Nephron (organoid): Measurements from ENCODE around the gene UBE2E1.
"Not testable (repeated sequence)": the region's sequence is repeated elsewhere in the genome, so short reads cannot be mapped to it uniquely, and the experiment has no call there.

Experiments used
- H3K27ac Mint-ChIP-seq, 3 experiments: 2 replicates each; pipeline ENCODE4 v1.8.0; 2020; ENCODE audit warnings: mixed read lengths in 3 of 3, mild to moderate bottlenecking in 2 of 3, moderate library complexity in 1 of 3
- H3K27me3 Mint-ChIP-seq: 2 replicates; pipeline ENCODE4 v1.8.0; 2021; ENCODE audit warnings: low read depth, mild to moderate bottlenecking, moderate library complexity, mixed read lengths
- H3K36me3 Mint-ChIP-seq: 2 replicates; pipeline ENCODE4 v1.8.0; 2020; ENCODE audit warnings: low read depth, mixed read lengths
- H3K4me1 Mint-ChIP-seq: 2 replicates; pipeline ENCODE4 v1.8.0; 2020; ENCODE audit warnings: mixed read lengths
- H3K4me3 Mint-ChIP-seq, 3 experiments: 2 replicates each; pipeline ENCODE4 v1.8.0; 2020; ENCODE audit warnings: mild to moderate bottlenecking in 3 of 3, mixed read lengths in 3 of 3, moderate library complexity in 2 of 3
- H3K9me3 Mint-ChIP-seq: 2 replicates; pipeline ENCODE4 v1.8.0; 2020; ENCODE audit warnings: mixed read lengths
- TF ChIP-seq, protein P1 (sequence below), 3 experiments: fragments of 200-600 bp; sonication (generic); IDR thresholded peaks; one replicate each; pipeline ENCODE4 v1.5.0; 2021; ENCODE audit warnings: antibody characterized with exemption in 3 of 3; ENCODE audit not compliant: unreplicated experiment in 3 of 3

Gene UBE2E1

GRCh38 chr3:23875113-23875725 is 69.5 kb downstream of the UBE2E1 start:
- TF ChIP-seq, protein P1, sequence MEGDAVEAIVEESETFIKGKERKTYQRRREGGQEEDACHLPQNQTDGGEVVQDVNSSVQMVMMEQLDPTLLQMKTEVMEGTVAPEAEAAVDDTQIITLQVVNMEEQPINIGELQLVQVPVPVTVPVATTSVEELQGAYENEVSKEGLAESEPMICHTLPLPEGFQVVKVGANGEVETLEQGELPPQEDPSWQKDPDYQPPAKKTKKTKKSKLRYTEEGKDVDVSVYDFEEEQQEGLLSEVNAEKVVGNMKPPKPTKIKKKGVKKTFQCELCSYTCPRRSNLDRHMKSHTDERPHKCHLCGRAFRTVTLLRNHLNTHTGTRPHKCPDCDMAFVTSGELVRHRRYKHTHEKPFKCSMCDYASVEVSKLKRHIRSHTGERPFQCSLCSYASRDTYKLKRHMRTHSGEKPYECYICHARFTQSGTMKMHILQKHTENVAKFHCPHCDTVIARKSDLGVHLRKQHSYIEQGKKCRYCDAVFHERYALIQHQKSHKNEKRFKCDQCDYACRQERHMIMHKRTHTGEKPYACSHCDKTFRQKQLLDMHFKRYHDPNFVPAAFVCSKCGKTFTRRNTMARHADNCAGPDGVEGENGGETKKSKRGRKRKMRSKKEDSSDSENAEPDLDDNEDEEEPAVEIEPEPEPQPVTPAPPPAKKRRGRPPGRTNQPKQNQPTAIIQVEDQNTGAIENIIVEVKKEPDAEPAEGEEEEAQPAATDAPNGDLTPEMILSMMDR (IDR thresholded peaks at IDR 0.05; ENCODE audit: unreplicated experiment in 3 of 3), result no peak
- peaks cover 40% of the 10 kb centered on the region for H3K36me3 Mint-ChIP-seq
- H3K9me3 Mint-ChIP-seq, result peaks cover 13% of the 10 kb centered on the region
- H3K27me3 Mint-ChIP-seq, result no peaks in the 10 kb centered on the region
- H3K4me3 Mint-ChIP-seq, result no peak overlapping the region
- peaks cover 36% of the 10 kb centered on the region for H3K4me1 Mint-ChIP-seq
- H3K27ac Mint-ChIP-seq, result no peak overlapping the region

GRCh38 chr3:23876923-23877322 is 71.2 kb downstream of the UBE2E1 start:
- Mint-ChIP-seq H3K27me3 (no peaks in the 10 kb centered on the region), H3K36me3 (peaks cover 48% of the 10 kb centered on the region), H3K4me3 (no peak overlapping the region), H3K27ac (peak overlapping the region in 2 of 3 experiments; percentile 37 to 54), H3K9me3 (peaks cover 13% of the 10 kb centered on the region), H3K4me1 (peaks cover 35% of the 10 kb centered on the region)
- TF ChIP-seq, protein P1 (IDR thresholded peaks at IDR 0.05; ENCODE audit: unreplicated experiment in 3 of 3), result no peak

DNA sequence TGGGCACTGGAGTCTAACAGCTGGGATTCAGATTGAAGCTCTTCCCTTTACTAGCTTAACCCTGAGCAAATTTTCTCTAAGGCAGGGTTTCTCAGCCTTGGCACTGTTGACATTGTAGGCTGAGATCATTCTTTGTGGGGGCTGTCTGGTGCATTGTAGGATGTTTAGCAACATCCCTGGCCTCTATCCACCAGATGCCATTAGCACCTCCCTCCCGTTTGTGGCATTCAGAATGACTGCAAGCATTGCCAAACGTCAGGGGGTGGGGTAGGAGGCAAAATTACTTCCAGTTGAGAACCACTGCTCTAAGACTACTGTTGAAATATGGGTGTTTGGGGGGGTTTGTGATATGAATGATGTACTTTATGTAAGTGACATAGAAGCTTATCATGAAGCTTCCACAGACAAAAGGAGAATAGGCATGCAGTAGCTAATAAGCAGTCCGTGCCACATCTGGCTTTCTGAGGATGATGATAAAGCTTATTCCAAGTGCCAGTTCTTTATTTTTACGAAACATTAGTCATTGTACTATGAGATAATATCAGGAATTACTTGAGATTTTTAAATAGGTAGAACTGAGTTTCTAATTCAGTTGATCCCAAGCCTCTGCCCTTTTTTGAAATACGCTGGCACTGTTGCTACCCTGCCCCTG is 71.7 kb downstream of the UBE2E1 start:
- Mint-ChIP-seq H3K9me3 (peaks cover 13% of the 10 kb centered on the region), H3K36me3 (peaks cover 49% of the 10 kb centered on the region), H3K27ac (peak overlapping the region in 2 of 3 experiments; percentile 37 to 54), H3K27me3 (no peaks in the 10 kb centered on the region), H3K4me1 (peaks cover 35% of the 10 kb centered on the region), H3K4me3 (no peak overlapping the region)
- TF ChIP-seq, protein P1 (IDR thresholded peaks at IDR 0.05; ENCODE audit: unreplicated experiment in 3 of 3), result no peak

- TF ChIP-seq, protein P1 (IDR thresholded peaks at IDR 0.05; ENCODE audit: unreplicated experiment in 3 of 3), result no peak
- Mint-ChIP-seq H3K27ac (no peak overlapping the region), H3K36me3 (peaks cover 56% of the 10 kb centered on the region), H3K4me1 (peaks cover 27% of the 10 kb centered on the region), H3K27me3 (no peaks in the 10 kb centered on the region), H3K4me3 (no peak overlapping the region), H3K9me3 (peaks cover 13% of the 10 kb centered on the region)
Measured at GRCh38 chr3:23879485-23879884, 73.7 kb downstream of the UBE2E1 start.

- H3K4me1 Mint-ChIP-seq, result peaks cover 17% of the 10 kb centered on the region
- no peak overlapping the region for H3K4me3 Mint-ChIP-seq
- peaks cover 13% of the 10 kb centered on the region for H3K9me3 Mint-ChIP-seq
- H3K27me3 Mint-ChIP-seq, result no peaks in the 10 kb centered on the region
- H3K27ac Mint-ChIP-seq, result no peak overlapping the region
- TF ChIP-seq, protein P1 (IDR thresholded peaks at IDR 0.05; ENCODE audit: unreplicated experiment in 3 of 3), result no peak
- peaks cover 56% of the 10 kb centered on the region for H3K36me3 Mint-ChIP-seq
Measured at GRCh38 chr3:23880703-23881339, 75.1 kb downstream of the UBE2E1 start.

DNA sequence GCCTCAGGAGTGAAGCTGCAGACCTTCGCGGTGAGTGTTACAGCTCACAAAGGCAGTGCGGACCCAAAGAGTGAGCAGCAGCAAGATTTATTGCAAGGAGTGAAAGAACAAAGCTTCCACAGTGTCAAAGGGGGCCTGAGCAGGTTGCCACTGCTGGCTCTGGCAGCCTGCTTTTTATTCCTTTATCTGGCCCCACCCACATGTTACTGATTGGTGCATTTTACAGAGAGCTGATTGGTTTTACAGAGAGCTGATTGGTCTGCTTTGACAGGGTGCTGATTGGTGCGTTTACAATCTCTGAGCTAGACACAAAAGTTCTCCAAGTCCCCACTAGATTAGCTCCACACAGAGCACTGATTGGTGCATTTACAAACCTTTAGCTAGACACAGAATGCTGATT is 76.2 kb downstream of the UBE2E1 start:
- not testable (repeated sequence) for H3K27ac Mint-ChIP-seq, H3K4me3 Mint-ChIP-seq, H3K4me1 Mint-ChIP-seq, H3K27me3 Mint-ChIP-seq
- Mint-ChIP-seq H3K9me3 (peaks cover 13% of the 10 kb centered on the region), H3K36me3 (peaks cover 52% of the 10 kb centered on the region)
